ENCODE results near the gene TSSK3.

GRCh38 chr1:32345289-32345827 lies 17.0 kb upstream of the TSSK3 start:
- TF ChIP-seq CTCF (IDR thresholded peaks at IDR 0.05) = no peak
- TF ChIP-seq POLR2A (IDR thresholded peaks at IDR 0.05) = no peak
